Stimulated activated CD8-positive, alpha-beta memory T cell treated with anti-CD3 and anti-CD28 coated beads, Interleukin-7, amount 100 ng/mL, for 1 hour (primary cell): ENCODE results near the gene GALNT1.

ENCODE experiments used
- DNase-seq, 2 donors: peaks; one replicate each; pipeline ENCODE4 v3.0.0-alpha.2; 2020; ENCODE audit warnings: low read depth in 2 of 2

Gene GALNT1

DNA sequence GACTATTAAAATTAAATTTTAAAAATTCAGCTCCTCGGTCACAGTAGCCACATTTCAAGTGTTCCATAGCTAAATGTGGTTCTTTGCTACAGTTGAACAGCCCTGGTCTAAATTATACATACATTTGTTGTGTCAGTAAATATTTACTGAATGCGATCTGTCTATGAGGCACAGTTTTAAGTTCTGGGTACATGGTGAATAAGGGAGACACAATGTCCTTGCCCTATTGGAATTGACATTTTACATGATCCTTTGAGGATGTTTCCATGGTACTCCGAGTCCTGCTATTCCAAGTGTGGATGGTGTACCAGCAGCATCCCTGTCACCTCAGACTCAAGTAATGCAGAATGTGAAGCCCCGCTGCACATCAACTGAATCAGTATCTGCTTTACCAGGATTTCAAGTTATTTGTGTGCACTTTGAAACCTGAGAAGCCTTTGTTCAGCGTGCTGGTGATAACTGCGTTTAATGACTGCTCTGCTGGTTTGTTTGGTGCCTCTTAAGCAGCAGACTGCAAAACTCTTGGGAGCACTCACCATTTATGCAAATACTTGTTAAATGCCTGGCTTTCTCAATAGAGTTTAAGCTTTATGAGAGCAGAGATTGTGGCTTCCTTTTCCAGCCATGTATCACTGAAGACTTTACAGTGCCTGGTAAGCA is 1.5 kb downstream of the GALNT1 start:
- DNase-seq: no peak

DNA sequence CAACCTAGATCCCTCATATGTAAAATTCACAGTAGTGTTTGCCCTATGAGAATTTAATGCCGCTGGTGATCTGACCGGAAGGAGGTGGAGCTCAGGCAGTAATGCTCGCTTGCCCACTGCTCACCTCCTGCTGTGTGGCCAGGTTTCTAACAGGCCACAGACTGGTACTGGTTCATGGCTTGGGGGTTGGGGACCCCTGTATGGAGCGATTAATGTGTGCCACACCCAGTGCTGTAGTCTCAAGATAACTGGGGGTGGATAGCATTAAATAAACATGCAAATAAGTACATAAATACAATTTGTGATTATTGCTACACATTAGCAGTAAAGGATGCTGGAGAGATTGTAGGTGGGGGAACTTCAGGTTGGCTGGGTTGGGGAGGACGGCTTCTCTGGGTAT is 3.2 kb downstream of the GALNT1 start:
- no peak for DNase-seq

DNA sequence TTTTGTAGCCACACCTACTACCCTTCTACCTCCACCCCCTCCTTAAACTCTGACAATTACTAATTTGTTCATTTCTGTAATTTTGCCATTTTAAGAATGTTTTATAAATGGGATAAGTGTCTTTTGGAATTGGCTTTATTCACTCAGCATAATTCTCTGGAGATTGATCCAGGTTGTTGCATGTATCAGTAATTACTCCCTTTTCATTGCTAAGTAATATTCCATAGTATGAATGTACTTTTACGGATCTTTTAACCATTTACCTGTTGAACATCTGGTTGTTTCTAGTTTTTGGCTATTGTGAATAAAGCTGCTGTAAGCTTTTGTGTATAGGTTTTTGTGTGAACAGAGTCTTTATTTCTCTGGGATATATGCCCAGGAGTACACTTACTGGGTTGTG is 4.1 kb downstream of the GALNT1 start:
- no peak for DNase-seq

DNA sequence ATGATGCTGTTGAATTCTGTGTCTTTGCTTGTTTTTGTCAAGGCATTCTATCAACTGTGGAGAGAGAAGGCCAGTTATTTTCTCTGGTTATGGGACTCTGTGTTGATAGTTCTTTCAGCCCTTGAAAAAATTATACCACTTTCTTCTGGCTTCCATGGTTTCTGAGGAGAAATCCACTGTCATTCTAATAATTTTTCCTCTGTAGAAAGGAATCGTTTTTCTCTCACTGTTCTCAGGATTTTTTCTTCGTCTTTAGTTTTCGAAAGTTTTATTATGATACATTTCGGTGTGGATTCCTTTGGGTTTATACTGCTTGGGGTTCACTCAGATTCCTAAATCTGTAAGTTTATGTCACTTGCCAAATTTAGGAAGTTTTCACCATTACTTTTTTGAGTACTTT is 6.6 kb downstream of the GALNT1 start:
- DNase-seq: no peak

DNA sequence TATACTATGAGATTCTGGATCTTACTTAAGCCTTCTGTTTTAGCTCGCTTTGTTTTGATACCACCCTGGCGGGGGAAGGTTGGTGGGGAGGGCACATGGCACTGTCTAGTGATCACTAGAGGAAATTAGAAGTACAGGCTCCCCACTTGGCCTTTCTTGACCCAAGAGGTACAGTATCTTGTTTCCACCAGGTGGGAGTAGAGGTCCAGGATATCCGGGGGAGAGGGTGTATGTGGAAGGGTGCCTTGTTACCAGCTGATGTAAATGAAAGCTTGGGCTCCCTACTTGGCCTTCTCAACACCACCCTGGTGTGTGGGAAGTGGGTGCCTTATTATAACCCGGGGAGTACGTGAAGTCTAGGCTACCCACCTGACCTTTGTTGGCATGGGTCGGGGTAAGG is 7.5 kb downstream of the GALNT1 start:
- DNase-seq: no peak

DNA sequence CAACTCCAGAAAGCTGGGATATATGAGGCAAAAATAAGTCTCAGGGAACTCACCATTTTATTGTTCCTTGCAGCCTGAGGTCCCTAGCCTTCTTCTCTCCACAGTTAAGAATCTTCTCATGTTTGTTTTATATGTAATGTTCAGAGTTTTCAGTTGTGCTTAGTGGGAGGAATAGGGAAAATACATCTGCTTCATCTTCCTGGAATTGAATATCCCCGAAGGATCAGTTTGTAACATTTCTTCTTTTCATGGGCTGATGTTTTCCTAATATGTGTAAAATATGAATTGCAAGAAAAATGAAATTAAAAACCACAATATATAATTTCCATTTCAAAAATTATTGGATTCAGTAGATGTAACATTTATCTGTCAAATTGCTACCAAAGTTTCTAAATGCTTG is 8.0 kb downstream of the GALNT1 start:
- no peak for DNase-seq

DNA sequence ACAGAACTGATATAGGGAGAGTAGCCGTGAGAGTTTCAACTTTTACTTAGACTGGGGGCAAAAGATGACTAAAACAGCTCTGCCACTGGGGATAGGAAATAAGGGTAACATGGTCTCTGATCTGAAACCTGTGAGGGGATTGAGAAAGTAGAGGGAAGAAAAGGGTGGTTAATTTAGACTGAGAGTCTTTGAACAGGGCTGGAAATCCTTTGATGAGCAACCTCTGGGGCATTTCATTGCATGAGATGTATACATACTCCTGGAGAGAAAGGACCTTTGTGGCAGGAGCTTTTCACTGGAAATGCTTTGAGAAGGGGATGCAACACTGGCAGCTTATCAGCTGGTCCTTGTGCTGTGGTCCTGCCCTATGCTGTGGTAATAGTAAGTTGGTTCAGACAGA is 9.4 kb downstream of the GALNT1 start:
- no peak for DNase-seq

DNA sequence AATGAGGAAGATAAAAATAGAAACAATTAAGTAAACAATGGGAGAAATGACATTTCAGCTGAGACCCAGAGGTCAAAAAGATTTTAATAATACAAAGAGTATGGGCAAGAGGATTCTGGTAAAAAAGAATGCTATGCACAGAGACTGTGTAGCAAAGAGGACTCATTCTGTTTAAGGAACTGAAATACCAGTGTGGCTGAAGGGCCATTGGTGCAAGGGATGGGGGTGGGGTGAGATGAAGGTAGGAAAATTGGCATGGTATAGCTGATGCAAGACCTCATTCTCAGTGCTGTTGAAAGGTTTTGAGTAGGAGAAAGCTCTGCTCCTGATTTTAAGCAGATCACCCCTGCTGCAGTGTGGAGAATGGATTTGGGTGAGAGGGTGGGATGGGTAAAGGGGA is 10.8 kb downstream of the GALNT1 start:
- DNase-seq: no peak

DNA sequence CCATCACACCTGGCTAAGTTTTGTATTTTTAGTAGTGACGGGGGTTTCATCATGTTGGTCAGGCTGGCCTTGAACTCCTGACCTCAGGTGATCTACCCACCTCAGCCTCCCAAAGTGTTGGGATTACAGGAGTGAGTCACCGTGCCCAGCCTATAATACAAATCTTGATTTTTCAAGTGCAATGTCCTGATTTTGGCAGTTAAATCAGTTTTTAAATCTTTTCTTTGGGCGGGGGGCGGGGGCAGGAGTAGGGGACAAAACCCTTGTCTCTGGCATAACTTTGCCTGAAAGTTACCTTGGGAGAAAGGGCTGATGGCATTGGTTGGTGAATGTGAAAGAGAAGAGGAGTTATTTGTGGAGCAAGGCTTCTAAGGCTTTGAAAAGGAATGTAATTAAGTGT is 12.3 kb downstream of the GALNT1 start:
- no peak for DNase-seq

DNA sequence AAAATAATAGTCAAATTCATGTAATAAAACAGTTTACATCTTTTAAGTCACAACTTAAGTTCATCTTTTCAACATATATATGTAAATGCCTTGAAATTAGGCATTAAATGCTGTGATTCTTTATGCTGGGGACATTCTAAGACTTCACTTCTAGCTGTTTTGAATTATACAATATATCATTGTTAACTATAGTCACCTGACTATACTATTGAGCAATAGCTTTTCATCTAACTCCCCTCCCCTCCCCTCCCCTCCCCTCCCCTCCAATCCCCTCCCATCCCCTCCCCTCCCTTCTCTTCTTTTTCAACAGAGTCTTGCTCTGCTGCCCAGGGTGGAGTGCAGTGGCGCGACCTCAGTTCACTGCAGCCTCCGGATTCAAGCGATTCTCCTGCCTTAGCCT is 16.2 kb downstream of the GALNT1 start:
- DNase-seq: no peak

DNA sequence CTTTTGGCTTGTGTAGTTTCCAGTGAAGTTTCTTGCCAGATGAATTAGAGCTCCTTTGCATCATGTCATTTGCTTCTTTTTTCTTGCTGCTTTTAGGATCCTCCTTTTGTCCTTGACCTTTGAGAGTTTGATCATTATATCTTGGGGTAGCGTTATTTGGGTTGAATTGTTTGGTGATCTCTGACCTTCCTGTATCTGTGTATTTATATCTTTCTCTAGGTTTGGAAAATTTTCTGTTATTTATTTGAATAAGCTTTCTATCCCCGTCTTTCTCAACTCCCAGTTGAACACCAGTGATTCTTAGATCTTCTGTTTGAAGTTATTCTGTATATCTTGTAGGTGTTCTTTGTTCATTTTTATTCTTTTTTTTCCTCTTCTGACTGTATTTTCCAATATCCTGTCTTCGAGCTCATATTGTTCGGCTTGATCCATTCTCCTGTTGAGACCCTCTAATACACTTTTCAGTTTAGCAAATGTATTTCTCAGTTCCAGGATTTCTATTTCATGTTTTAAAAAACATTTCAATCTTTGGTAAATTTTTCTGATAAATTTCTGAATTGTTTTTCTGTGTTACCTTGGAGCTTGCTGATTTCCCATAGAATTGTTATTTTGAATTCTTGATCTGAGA is 20.8 kb downstream of the GALNT1 start:
- no peak for DNase-seq

DNA sequence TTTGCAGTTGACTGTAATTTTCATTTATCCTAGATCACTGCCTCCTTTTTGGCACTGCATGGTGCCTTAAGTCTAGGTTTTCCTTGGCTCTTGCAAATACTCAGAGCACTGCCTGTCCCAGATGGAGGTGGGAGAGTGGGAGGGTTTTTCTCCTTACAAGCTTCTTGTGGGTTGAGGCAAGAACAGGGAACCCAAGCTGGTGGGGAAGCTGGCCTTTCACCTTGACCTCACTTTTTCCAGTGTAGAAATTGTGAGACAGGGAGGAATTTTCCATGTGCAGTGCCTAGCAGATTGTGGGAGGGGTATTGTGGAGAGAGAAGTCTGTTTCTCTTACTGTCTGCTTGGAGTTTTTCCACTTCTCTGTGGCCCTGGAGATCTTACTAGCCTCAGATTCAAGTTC is 21.5 kb downstream of the GALNT1 start:
- DNase-seq: no peak

DNA sequence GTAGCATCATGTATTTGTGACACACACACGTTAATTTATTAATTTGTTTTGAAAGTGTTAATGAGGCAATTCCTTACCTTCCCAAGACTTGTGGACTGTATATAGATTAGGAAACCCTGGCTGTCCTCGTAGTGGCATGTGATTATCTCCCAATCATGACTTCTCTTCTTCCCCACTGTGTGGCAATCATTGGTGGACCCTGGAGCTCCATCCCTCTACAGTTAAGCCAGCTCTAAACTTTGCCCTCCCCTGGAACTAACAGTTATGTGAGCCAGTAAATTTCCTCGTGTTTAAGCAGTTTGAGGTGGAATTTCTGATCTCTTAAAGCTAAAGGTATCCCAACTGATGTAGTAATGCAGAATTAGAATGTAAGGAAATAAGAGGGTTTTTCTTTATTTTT is 22.0 kb downstream of the GALNT1 start:
- DNase-seq: no peak

DNA sequence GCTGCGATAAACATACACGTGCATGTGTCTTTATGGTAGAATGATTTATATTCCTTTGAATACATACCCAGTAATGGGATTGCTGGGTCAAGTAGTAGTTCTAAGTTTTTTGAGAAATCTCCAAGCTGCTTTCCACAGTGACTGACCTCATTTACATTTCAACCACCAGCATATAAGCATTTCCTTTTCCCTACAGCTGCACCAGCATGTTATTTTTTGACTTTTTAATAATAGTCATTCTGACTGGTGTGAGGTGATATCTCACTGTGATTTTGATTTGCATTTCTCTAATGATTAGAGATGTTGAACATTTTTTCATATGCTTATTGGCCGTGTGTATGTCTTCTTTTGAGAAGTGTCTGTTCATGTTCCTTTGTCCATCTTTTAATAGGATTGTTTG is 22.8 kb downstream of the GALNT1 start:
- DNase-seq: no peak

DNA sequence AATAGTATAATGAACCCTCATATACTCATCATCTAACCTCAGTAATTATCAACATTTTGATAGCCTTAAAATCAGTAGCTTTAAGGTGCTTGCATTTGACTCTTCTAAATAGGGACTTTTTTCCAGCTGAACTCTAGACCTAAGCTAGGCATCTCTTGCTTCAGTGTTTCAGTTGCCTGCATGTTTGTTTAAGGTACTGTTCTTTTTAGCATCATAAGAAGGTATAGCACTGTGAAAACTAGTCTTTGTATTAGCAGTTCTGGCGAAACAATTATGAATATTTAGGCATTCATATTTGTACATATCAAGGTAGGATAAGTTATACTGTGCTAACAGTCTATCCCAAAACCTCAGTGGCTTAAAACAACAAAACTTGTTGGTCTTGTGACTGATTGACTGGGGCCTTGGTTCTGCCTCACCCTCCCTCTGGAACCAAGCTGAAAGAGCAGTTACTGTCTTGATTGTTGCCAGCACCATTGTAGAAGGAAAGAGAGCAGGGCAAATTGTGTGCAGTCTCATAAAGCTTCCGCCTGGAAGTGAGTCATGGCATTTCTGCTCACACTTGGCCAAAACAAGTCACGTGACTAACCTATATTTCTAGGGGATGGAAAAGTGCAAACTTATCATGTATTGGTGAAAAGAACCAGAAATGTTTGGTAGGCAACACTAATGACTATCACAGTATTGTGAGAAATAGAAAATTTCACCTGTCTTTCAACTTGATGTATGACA is 24.3 kb downstream of the GALNT1 start:
- no peak for DNase-seq

DNA sequence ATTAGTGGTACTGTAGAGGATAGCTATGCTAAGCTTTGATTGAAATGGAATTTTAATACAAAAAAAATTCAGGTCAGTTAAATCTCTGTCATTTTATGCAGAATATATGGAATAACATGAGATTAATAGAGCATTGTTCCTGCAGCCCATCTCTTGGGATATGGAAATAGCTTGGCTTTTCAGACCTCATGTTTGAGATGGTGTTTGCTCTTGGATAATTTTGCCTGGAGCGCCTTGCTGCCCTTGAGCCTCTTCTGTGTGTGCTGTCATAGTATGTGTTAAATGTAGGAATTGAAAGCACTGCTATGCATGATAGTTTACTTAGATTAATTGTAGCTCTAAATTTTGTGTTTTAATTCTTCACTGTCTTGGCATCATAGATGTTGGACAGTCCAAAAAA is 27.7 kb downstream of the GALNT1 start:
- DNase-seq: no peak

DNA sequence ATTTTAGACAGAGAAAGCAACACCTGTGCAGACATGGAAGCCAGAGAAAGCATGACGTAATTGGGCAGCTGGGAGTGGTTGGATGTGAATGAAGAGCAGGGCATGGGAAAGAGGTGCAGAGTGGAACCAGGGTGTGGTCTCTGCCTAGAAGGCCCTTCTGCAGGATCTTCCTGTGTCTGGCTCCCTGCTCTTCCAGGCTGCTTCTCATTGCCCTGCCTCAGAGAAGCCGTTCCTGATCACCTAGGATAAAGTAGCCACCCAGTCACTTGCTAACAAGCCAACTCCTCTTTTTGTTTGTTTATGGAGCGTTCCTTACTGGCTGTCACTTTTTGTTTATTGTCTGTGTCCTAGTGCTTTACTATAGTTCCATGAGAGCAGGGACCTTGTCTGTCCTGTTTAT is 28.5 kb downstream of the GALNT1 start:
- no peak for DNase-seq

DNA sequence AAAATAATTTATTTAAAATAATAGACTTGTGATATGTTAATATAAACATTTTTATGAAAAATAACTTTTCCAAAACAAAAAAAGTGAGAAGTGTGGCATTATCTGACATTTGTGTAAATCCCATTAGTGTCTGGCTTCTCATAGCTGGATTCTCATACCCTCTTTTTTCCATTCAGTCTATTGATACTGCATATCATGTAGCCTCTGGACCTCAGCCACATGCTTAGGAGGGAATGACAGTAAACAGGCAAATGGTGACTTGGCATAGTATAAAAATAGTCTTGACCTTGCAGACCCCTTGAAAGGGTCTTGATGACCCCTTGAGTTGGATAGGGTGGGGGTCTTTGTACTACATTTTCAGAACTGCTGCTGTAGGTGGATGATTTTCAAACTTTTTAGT is 29.2 kb downstream of the GALNT1 start:
- DNase-seq: no peak

DNA sequence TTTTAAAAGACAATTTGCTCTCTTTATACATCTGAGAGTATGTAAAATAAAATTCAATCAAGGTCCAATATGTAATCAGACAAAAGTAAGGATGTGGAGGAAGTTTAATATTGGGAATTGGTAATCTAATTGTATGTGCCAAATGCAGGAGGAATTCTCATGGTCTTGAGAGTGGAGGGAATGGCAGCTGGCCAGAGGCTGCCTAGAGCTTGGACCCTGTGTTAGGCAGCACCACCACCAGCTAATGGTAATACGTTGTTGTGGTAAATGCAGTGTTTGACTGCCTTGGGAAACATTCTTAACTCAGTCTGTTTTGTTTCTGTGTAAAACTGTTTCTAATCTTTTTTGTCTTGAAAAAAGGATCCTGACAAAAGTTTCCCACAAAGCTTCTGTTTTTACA is 30.0 kb downstream of the GALNT1 start:
- no peak for DNase-seq

DNA sequence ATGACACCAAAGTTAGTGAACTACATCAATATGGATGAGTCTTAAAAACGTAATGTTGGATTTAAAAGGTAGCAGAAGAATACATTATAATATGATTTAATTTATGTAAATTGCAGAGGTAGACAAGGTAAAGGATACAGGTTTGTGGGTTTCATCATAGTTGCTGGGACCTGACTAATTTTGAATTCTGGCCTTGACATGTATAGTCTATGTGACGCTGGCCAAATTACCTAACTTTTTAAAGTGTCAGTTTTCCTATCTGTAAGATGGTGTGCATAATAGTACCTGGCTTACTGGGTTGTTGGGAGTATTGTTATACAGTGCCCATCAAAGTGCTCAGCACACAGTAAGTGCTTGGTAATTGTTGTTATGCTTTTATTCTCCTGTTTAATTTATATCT is 34.5 kb downstream of the GALNT1 start:
- DNase-seq: no peak

DNA sequence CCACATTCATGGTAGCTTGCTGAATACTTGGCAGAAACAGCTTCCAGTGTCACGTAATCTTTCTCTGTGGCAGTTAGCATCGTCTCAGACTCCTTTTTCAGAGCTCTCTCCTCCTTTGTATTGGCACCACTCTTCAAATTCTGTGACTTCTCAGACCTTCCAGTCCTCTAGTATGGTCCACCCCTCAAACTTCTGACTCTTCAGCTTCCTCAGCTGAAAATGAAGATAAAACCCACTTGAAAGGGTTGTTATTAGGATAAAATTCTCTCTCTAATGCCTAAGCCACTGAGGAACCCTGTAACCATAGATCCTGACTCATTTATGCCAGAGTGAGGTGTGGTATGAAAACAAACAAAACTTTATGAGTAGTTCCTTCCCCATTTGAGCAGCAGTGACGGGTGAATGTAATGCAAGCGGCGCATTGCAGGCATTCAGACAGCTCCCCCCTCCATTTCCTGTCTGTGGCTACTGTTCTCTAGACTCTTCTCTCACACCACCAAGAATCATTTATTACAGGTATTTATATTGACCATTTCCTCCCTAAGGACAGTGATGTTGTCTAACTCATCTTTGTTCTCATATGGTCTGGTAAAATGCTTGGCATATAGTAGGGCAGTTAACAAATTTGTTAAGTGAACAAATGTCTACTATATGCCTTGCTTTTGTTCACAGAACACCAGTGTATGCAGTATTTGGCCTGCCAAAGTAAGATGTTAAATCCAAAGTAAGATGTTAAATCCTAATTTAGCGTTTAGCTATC is 35.3 kb downstream of the GALNT1 start:
- DNase-seq: peak; percentile 15 to 25

DNA sequence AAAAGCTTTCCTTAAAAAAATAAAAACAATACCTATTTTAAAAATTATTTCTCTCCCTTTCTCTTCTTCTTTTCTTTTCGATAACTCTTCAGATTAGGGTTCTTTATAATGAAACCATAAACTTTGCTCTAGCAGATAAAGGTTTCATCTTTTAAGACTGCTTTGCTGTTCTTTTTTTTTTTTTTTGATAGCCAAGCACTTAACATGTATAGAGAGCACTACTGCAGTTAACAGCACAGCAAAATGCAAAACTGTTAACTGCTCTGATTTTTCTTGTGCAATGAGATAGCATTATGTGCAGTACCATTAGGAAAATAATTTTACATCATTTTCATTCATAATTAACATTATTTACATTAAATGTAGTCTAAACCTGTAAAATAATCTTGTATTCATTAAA is 36.3 kb downstream of the GALNT1 start:
- no peak for DNase-seq

DNA sequence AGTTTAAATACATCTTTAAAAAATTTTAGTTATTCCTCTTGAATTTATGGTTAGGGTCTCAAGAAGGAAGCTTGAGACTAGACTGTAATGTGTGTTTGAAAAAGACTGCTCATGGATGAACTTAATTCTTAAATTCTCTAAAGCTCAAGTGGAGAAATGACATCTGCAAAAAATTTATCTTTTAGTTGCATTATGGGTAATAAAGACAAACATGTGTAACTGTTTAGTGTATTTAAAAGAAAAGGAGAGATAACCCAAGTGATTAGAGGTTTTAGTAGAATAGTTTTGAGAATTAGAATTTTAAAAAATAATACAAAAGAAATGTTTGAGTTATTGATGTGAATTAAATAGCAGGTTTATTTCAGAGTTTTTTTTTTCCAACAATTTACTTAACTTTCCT is 36.7 kb downstream of the GALNT1 start:
- DNase-seq: no peak
